Activated CD8-positive, alpha-beta memory T cell treated with anti-CD3 and anti-CD28 coated beads, Interleukin-2, amount 10 ng/mL, durations not matched to agents 7 days and 5 days (primary cell): ENCODE results near the gene CBFB. TPM values are rescaled to one million over a fixed set of nuclear protein-coding genes. Genes with fewer than 3 reads are reported as not detected.

ENCODE experiments used
- ATAC-seq: fragments of 150-1000 bp; cut with Tn5 transposase; one replicate; pipeline ENCODE4 v1.10.0; 2021; ENCODE audit warnings: moderate library complexity
- CTCF ChIA-PET: fragments of 350-600 bp; sonication (Branson Sonifier 250); formaldehyde crosslinking; loops from one replicate; lab custom pipeline; 2021; ENCODE audit warnings: antibody characterized with exemption; lab: Charles Lee
- DNase-seq: peaks from one replicate; pipeline ENCODE4 v3.0.0-alpha.2; 2020
- H3K27ac Mint-ChIP-seq: one replicate; pipeline ENCODE4 v1.8.0; 2021; ENCODE audit warnings: mild to moderate bottlenecking, mixed read lengths
- H3K27me3 Mint-ChIP-seq: one replicate; pipeline ENCODE4 v1.8.0; 2021; ENCODE audit warnings: mixed read lengths
- H3K36me3 Mint-ChIP-seq: one replicate; pipeline ENCODE4 v1.8.0; 2021; ENCODE audit warnings: mild to moderate bottlenecking, mixed read lengths
- H3K4me1 Mint-ChIP-seq: one replicate; pipeline ENCODE4 v1.8.0; 2021; ENCODE audit warnings: mixed read lengths
- H3K4me3 Mint-ChIP-seq: one replicate; pipeline ENCODE4 v1.8.0; 2021; ENCODE audit warnings: mild to moderate bottlenecking, moderate library complexity, mixed read lengths
- H3K9me3 Mint-ChIP-seq: one replicate; pipeline ENCODE4 v1.8.0; 2022; ENCODE audit warnings: low read depth, mixed read lengths
- total RNA-seq, 2 experiments: library from RNA; stranded (reverse); gene quantifications; one replicate each; pipeline ENCODE4 v1.2.3, GENCODE V29; 2021

The CBFB gene
- total RNA-seq, 2 experiments from 2014 or later = 180 to 196 TPM

GRCh38 chr16:67055712-67056487 is 27.0 kb downstream of the CBFB start:
- CTCF ChIA-PET = interaction anchor here (0.6 to 2.7 kb wide), 5 partner anchors 12 to 174 kb away, joined by 3 to 10 read pairs (median 3); no protein-coding TSS in a partner anchor
- DNase-seq (peak; percentile 49), ATAC-seq (peak; percentile 73)
- Mint-ChIP-seq H3K9me3 (no peaks in the 10 kb centered on the region), H3K36me3 (peaks cover 44% of the 10 kb centered on the region), H3K4me3 (peak overlapping the region; percentile 48), H3K4me1 (peaks cover 61% of the 10 kb centered on the region), H3K27ac (peak overlapping the region; percentile 82), H3K27me3 (no peaks in the 10 kb centered on the region)

- DNase-seq (no peak), ATAC-seq (peak; percentile 64)
- H3K36me3 Mint-ChIP-seq = peaks cover 44% of the 10 kb centered on the region
- H3K4me1 Mint-ChIP-seq = peaks cover 29% of the 10 kb centered on the region
- peak overlapping the region; percentile 55 for H3K27ac Mint-ChIP-seq
- no peaks in the 10 kb centered on the region for H3K27me3 Mint-ChIP-seq
- H3K4me3 Mint-ChIP-seq = peak overlapping the region; percentile 19
- H3K9me3 Mint-ChIP-seq = no peaks in the 10 kb centered on the region
- CTCF ChIA-PET = interaction anchor here (0.7 to 0.9 kb wide), 2 partner anchors 45 to 92 kb away, joined by 3 read pairs; no protein-coding TSS in a partner anchor
Measured at GRCh38 chr16:67063008-67063407, 34.1 kb downstream of the CBFB start.

DNA sequence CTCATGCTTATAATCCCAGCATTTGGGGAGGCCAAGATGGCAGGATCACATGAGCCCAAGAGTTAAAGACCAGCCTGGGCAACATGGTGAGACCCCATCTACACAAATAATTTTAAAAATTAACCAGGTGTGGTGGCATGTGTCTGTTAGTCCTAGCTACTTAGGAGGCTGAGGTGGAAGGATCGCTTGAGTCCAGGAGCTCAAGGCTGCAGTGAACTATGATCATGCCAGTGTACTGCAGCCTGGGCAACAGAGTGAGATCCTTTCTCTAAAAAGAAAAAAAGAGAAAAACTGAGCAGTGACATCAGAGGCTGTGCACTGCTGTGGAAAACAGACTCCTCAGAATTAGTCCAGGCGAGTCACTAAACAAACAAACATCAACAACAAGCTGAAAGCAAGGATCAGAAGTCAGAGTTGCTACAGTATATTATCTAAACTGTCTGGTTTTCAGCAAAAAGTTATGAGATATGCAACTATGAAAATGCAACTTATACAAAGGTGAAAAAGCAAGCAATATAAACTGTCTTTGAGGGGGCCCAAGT is 39.3 kb downstream of the CBFB start:
- H3K9me3 Mint-ChIP-seq = no peaks in the 10 kb centered on the region
- H3K36me3 Mint-ChIP-seq = peaks cover 28% of the 10 kb centered on the region
- ATAC-seq (no peak), DNase-seq (no peak)
- H3K27ac Mint-ChIP-seq = no peak overlapping the region
- CTCF ChIA-PET = interaction anchor here (1.4 to 1.5 kb wide), 3 partner anchors 11 to 92 kb away, joined by 4 read pairs; no protein-coding TSS in a partner anchor
- peaks cover 4% of the 10 kb centered on the region for H3K4me1 Mint-ChIP-seq
- H3K4me3 Mint-ChIP-seq = no peak overlapping the region
- H3K27me3 Mint-ChIP-seq = no peaks in the 10 kb centered on the region

GRCh38 chr16:67071476-67072048 is 42.6 kb downstream of the CBFB start:
- CTCF ChIA-PET = interaction anchor here (1.5 kb wide), 1 partner anchor 58 kb away, joined by 3 read pairs; no protein-coding TSS in a partner anchor
- peaks cover 38% of the 10 kb centered on the region for H3K36me3 Mint-ChIP-seq
- no peaks in the 10 kb centered on the region for H3K27me3 Mint-ChIP-seq
- no peaks in the 10 kb centered on the region for H3K9me3 Mint-ChIP-seq
- DNase-seq (no peak), ATAC-seq (no peak)
- no peak overlapping the region for H3K27ac Mint-ChIP-seq
- no peaks in the 10 kb centered on the region for H3K4me1 Mint-ChIP-seq
- no peak overlapping the region for H3K4me3 Mint-ChIP-seq

GRCh38 chr16:67075331-67075730 is 46.4 kb downstream of the CBFB start:
- Mint-ChIP-seq H3K36me3 (peaks cover 32% of the 10 kb centered on the region), H3K9me3 (no peaks in the 10 kb centered on the region), H3K4me3 (no peak overlapping the region), H3K4me1 (peaks cover 4% of the 10 kb centered on the region), H3K27me3 (no peaks in the 10 kb centered on the region), H3K27ac (no peak overlapping the region)
- no peak for ATAC-seq
- CTCF ChIA-PET = no interaction called here
- DNase-seq = no peak

GRCh38 chr16:67077871-67078270 is 48.9 kb downstream of the CBFB start:
- CTCF ChIA-PET = interaction anchor here (0.8 to 0.9 kb wide), 2 partner anchors 23 to 55 kb away, joined by 3 read pairs; no protein-coding TSS in a partner anchor
- H3K27me3 Mint-ChIP-seq = no peaks in the 10 kb centered on the region
- H3K27ac Mint-ChIP-seq = no peak overlapping the region
- no peak overlapping the region for H3K4me3 Mint-ChIP-seq
- ATAC-seq = no peak
- peaks cover 11% of the 10 kb centered on the region for H3K4me1 Mint-ChIP-seq
- no peak for DNase-seq
- peaks cover 40% of the 10 kb centered on the region for H3K36me3 Mint-ChIP-seq
- no peaks in the 10 kb centered on the region for H3K9me3 Mint-ChIP-seq

DNA sequence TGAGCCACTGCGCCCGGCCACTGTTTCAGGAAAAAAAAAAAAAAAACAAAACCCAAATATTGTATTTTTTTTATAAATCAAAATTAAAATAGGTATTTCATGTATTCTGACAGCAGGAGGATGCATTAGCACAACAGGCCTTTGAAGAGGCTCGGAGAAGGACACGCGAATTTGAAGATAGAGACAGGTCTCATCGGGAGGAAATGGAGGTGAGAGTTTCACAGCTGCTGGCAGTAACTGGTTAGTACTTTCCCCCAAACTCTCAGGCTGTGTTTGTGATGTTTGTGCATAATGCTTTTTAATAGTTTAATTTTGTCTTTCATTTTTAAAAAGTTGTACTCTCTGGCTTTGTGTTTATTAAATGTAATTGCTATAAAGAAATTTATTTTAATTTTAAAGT is 53.2 kb downstream of the CBFB start:
- Mint-ChIP-seq H3K36me3 (peaks cover 41% of the 10 kb centered on the region), H3K27me3 (no peaks in the 10 kb centered on the region), H3K4me1 (peaks cover 15% of the 10 kb centered on the region), H3K4me3 (no peak overlapping the region), H3K9me3 (no peaks in the 10 kb centered on the region), H3K27ac (no peak overlapping the region)
- DNase-seq = no peak
- CTCF ChIA-PET = interaction anchor here (0.7 to 2.0 kb wide), 9 partner anchors 18 to 362 kb away, joined by 3 to 5 read pairs (median 4); no protein-coding TSS in a partner anchor
- no peak for ATAC-seq

- Mint-ChIP-seq H3K4me3 (no peak overlapping the region), H3K4me1 (peaks cover 15% of the 10 kb centered on the region), H3K27me3 (no peaks in the 10 kb centered on the region), H3K36me3 (peaks cover 37% of the 10 kb centered on the region), H3K9me3 (no peaks in the 10 kb centered on the region), H3K27ac (no peak overlapping the region)
- DNase-seq (no peak), ATAC-seq (no peak)
- CTCF ChIA-PET = interaction anchor here (0.7 to 2.0 kb wide), 7 partner anchors 17 to 383 kb away, joined by 3 to 5 read pairs (median 3); no protein-coding TSS in a partner anchor
Measured at GRCh38 chr16:67082891-67083290, 53.9 kb downstream of the CBFB start.

- ATAC-seq (no peak), DNase-seq (no peak)
- peaks cover 15% of the 10 kb centered on the region for H3K4me1 Mint-ChIP-seq
- no peaks in the 10 kb centered on the region for H3K27me3 Mint-ChIP-seq
- no peak overlapping the region for H3K4me3 Mint-ChIP-seq
- H3K9me3 Mint-ChIP-seq = no peaks in the 10 kb centered on the region
- H3K36me3 Mint-ChIP-seq = peaks cover 33% of the 10 kb centered on the region
- CTCF ChIA-PET = no interaction called here
- H3K27ac Mint-ChIP-seq = no peak overlapping the region
Measured at GRCh38 chr16:67084345-67085028, 55.5 kb downstream of the CBFB start.

GRCh38 chr16:67086822-67087221 is 57.9 kb downstream of the CBFB start:
- peaks cover 25% of the 10 kb centered on the region for H3K36me3 Mint-ChIP-seq
- no peak for DNase-seq
- ATAC-seq = no peak
- H3K27me3 Mint-ChIP-seq = no peaks in the 10 kb centered on the region
- CTCF ChIA-PET = interaction anchor here (0.5 to 1.5 kb wide), 4 partner anchors 18 to 73 kb away, joined by 3 to 6 read pairs (median 4); no protein-coding TSS in a partner anchor
- peak overlapping the region; percentile 1 for H3K27ac Mint-ChIP-seq
- H3K9me3 Mint-ChIP-seq = no peaks in the 10 kb centered on the region
- no peak overlapping the region for H3K4me3 Mint-ChIP-seq
- H3K4me1 Mint-ChIP-seq = peaks cover 7% of the 10 kb centered on the region

DNA sequence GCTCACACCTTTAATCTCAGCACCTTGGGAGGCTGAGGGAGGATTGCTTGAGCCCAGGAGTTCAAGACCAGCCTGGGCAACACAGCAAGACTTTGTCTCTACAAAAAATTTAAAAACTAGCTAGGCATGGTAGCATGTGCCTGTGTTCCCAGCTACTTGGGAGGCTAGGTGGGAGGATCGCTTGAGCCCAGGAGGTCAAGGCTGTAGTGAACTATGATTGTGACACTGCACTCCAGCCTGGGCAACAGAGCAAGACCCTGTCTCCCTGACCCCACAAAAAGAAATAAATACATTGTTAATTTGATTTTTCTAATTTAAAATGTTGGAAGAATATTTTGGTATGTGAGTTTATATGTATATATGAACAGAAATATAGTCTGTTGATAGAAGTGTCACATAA is 58.3 kb downstream of the CBFB start:
- Mint-ChIP-seq H3K4me3 (no peak overlapping the region), H3K36me3 (peaks cover 27% of the 10 kb centered on the region), H3K27me3 (no peaks in the 10 kb centered on the region), H3K9me3 (no peaks in the 10 kb centered on the region), H3K4me1 (peaks cover 7% of the 10 kb centered on the region), H3K27ac (no peak overlapping the region)
- CTCF ChIA-PET = interaction anchor here (0.5 to 1.5 kb wide), 4 partner anchors 20 to 74 kb away, joined by 3 to 6 read pairs (median 4); no protein-coding TSS in a partner anchor
- no peak for DNase-seq
- no peak for ATAC-seq

DNA sequence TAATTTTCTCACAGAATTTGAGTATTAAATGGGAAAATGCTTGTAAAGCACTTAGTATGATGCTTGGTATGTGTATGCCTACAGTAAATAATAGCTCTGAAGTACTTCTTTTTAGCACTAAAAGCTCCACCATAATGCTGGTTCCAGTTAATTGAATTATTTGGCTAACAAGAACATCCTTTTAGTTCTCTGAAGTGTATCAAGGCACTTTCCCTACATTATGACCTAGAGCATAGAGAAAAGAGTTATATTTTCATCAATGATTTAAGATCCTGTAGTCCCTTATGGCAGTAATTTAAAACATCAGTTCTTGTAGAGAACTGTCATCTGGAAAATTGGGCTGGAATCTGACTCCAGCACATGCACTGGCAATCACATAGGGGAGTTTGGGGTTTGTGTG is 58.9 kb downstream of the CBFB start:
- Mint-ChIP-seq H3K27ac (no peak overlapping the region), H3K4me1 (peaks cover 7% of the 10 kb centered on the region), H3K9me3 (no peaks in the 10 kb centered on the region), H3K36me3 (peaks cover 27% of the 10 kb centered on the region), H3K27me3 (no peaks in the 10 kb centered on the region), H3K4me3 (no peak overlapping the region)
- ATAC-seq = no peak
- no peak for DNase-seq
- CTCF ChIA-PET = interaction anchor here (1.4 to 1.5 kb wide), 2 partner anchors 21 to 67 kb away, joined by 4 to 6 read pairs; no protein-coding TSS in a partner anchor

DNA sequence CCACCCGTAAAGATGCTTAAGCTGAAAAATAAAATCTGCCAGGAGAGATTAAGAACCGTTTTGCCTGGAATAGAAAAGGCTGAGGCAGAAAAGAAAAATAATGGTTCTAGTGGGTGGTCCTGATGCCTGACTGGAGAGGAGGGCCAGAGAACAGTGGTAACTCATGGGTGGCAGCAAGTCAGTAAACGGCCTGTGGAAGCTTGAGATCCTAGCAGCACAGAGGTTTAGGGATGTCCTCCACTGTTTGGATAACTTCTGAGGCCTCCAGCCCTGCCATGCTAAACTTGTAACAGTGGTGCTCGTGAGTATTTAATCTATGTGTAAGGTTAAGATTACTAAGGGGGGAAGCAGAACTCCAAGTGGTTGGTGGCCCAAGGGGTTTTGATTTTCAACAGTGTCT is 59.6 kb downstream of the CBFB start:
- no peak for DNase-seq
- Mint-ChIP-seq H3K9me3 (no peaks in the 10 kb centered on the region), H3K36me3 (peaks cover 29% of the 10 kb centered on the region), H3K27ac (peak overlapping the region; percentile 13), H3K4me1 (peaks cover 5% of the 10 kb centered on the region), H3K4me3 (no peak overlapping the region), H3K27me3 (no peaks in the 10 kb centered on the region)
- CTCF ChIA-PET = interaction anchor here (1.4 kb wide), 1 partner anchor 22 kb away, joined by 4 read pairs; no protein-coding TSS in a partner anchor
- ATAC-seq = no peak
